MM.1S (cell line): Measurements from ENCODE around the gene S100A8.

Source experiments
- DNase-seq: peaks from one replicate; pipeline ENCODE4 v3.0.0-alpha.2; 2015
- H2AFZ ChIP-seq: fragments of 300-600 bp; sonication (generic); 2 replicates; pipeline ENCODE4 v1.6.0; 2016; ENCODE audit warnings: antibody characterized with exemption, low read length
- H3F3A ChIP-seq: fragments of 300-600 bp; sonication (generic); 2 replicates; pipeline ENCODE4 v1.6.1; 2016; ENCODE audit warnings: mild to moderate bottlenecking, antibody characterized with exemption, low read length, moderate library complexity, mixed read lengths; ENCODE audit not compliant: insufficient read depth
- H3K27ac ChIP-seq: fragments of 300-600 bp; sonication (generic); 2 replicates; pipeline ENCODE4 v1.5.1; 2016; ENCODE audit warnings: mild to moderate bottlenecking, low read length
- H3K27me3 ChIP-seq: fragments of 300-600 bp; sonication (generic); replicated peaks from 2 replicates; pipeline ENCODE4 v1.6.0; 2016; ENCODE audit warnings: low read length; ENCODE audit not compliant: insufficient read depth
- H3K36me3 ChIP-seq: fragments of 300-600 bp; sonication (generic); replicated peaks from 2 replicates; pipeline ENCODE4 v1.6.1; 2016; ENCODE audit warnings: mild to moderate bottlenecking, low read length, mixed read lengths; ENCODE audit not compliant: insufficient read depth
- H3K4me1 ChIP-seq: fragments of 300-600 bp; sonication (generic); 2 replicates; pipeline ENCODE4 v1.6.1; 2016; ENCODE audit warnings: low read length, mixed read lengths
- H3K4me2 ChIP-seq: fragments of 300-600 bp; sonication (generic); 2 replicates; pipeline ENCODE4 v1.6.0; 2016; ENCODE audit warnings: low read depth, low read length
- H3K4me3 ChIP-seq: fragments of 300-600 bp; sonication (generic); 2 replicates; pipeline ENCODE4 v1.5.1; 2016; ENCODE audit warnings: low read length, mixed read lengths
- H3K79me2 ChIP-seq: fragments of 300-600 bp; sonication (generic); 2 replicates; pipeline ENCODE4 v1.6.1; 2016; ENCODE audit warnings: mixed run types, low read length, mixed read lengths
- H3K9ac ChIP-seq: fragments of 300-600 bp; sonication (generic); 2 replicates; pipeline ENCODE4 v1.6.1; 2016; ENCODE audit warnings: low read length, mixed read lengths
- H3K9me2 ChIP-seq: fragments of 300-600 bp; sonication (generic); replicated peaks from 2 replicates; pipeline ENCODE4 v1.6.1; 2016; ENCODE audit warnings: mild to moderate bottlenecking, low read length, mixed read lengths; ENCODE audit not compliant: insufficient read depth
- H3K9me3 ChIP-seq: fragments of 300-600 bp; sonication (generic); replicated peaks from 2 replicates; pipeline ENCODE4 v1.6.1; 2016; ENCODE audit warnings: mild to moderate bottlenecking, low read length, mixed read lengths; ENCODE audit not compliant: insufficient read depth
- H4K20me1 ChIP-seq: fragments of 300-600 bp; sonication (generic); 2 replicates; pipeline ENCODE4 v1.6.1; 2016; ENCODE audit warnings: mild to moderate bottlenecking, low read length, moderate library complexity, mixed read lengths; ENCODE audit not compliant: insufficient read depth
- EZH2 ChIP-seq: fragments of 300-600 bp; sonication (generic); optimal IDR thresholded peaks from 2 replicates; pipeline ENCODE3; 2017; ENCODE audit warnings: low read depth, mild to moderate bottlenecking, antibody characterized with exemption, low read length, mixed read lengths
- EZH2phosphoT487 ChIP-seq: fragments of 300-600 bp; sonication (generic); IDR thresholded peaks from 2 replicates; pipeline ENCODE4 v1.6.1; 2018; ENCODE audit warnings: antibody characterized with exemption, low read length
- TF ChIP-seq, protein P1 (sequence below): fragments of 300-600 bp; sonication (generic); IDR thresholded peaks from 2 replicates; pipeline ENCODE4 v1.5.1; 2016; ENCODE audit warnings: antibody characterized with exemption, low read length, mixed read lengths

Gene S100A8

DNA sequence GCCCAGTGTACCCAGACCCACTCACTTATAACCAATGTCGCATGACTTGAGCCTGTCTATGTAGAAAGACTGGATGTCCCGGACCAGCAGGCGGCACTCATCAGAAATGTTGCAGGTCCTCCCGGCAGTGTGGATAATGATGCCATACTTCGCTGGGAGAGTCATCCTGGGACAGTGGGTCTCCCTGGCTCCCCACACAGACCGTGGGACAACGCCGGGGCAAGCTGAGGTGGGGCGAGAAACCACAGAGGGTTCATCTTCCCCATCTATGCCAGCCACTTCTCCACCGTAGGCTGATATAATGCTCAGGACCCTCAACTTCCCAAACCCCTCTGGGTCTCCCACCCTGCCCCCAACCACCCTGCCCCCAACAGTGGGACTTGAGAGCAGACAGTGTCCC lies 50.5 kb downstream of the S100A8 start:
- Histone ChIP-seq H3K9ac (no peak overlapping the region), H3K27ac (no peak overlapping the region), H2AFZ (no peak overlapping the region), H3K4me2 (no peak overlapping the region), H3K36me3 (no peaks in the 10 kb centered on the region), H3K79me2 (no peaks in the 10 kb centered on the region), H3K9me3 (no peaks in the 10 kb centered on the region), H3K4me1 (peaks cover 21% of the 10 kb centered on the region), H3K27me3 (no peaks in the 10 kb centered on the region), H4K20me1 (no peaks in the 10 kb centered on the region), H3K9me2 (no peaks in the 10 kb centered on the region), H3K4me3 (no peak overlapping the region), H3F3A (peaks cover 10% of the 10 kb centered on the region; the same call in 1 of the 2 replicates)
- TF ChIP-seq EZH2 (no peak), EZH2phosphoT487 (no peak)
- TF ChIP-seq, protein P1, sequence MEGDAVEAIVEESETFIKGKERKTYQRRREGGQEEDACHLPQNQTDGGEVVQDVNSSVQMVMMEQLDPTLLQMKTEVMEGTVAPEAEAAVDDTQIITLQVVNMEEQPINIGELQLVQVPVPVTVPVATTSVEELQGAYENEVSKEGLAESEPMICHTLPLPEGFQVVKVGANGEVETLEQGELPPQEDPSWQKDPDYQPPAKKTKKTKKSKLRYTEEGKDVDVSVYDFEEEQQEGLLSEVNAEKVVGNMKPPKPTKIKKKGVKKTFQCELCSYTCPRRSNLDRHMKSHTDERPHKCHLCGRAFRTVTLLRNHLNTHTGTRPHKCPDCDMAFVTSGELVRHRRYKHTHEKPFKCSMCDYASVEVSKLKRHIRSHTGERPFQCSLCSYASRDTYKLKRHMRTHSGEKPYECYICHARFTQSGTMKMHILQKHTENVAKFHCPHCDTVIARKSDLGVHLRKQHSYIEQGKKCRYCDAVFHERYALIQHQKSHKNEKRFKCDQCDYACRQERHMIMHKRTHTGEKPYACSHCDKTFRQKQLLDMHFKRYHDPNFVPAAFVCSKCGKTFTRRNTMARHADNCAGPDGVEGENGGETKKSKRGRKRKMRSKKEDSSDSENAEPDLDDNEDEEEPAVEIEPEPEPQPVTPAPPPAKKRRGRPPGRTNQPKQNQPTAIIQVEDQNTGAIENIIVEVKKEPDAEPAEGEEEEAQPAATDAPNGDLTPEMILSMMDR, result no peak
- DNase-seq, result no peak
